OCI-LY7 (cell line): ENCODE data around the gene PRKAG2.
"Not testable (repeated sequence)": the region's sequence is repeated elsewhere in the genome, so short reads cannot be mapped to it uniquely, and the experiment has no call there.

Experiments
- EZH2phosphoT487 ChIP-seq: fragments of 200-600 bp; sonication (generic); IDR thresholded peaks from 2 replicates; pipeline ENCODE4 v1.6.1; 2018; ENCODE audit warnings: low read depth, borderline replicate concordance, mild to moderate bottlenecking, mixed run types, antibody characterized with exemption, low read length, moderate library complexity, mixed read lengths
- TF ChIP-seq, protein P1 (sequence below): fragments of 200-600 bp; sonication (generic); conservative IDR thresholded peaks from 2 replicates; pipeline ENCODE4 v1.5.1; 2014; ENCODE audit warnings: mild to moderate bottlenecking, antibody characterized with exemption, low read length, moderate library complexity, mixed read lengths

DNA sequence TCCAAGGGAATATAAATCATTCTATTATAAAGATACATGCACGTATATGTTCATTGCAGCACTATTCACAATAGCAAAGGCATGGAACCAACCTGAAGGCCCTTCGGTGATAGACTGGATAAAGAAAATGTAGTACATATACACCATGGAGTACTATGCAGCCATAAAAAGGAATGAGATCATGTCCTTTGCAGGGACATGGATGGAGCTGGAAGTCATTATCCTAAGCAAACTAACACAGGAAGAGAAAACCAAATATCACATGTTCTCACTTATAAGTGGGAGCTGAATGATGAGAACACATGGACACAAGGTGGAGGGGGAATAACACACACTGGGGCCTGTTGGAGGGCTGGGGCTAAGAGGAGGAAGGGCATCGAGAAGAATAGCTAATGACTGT, 30.2 kb upstream of the PRKAG2 start:
- TF ChIP-seq, protein P1, sequence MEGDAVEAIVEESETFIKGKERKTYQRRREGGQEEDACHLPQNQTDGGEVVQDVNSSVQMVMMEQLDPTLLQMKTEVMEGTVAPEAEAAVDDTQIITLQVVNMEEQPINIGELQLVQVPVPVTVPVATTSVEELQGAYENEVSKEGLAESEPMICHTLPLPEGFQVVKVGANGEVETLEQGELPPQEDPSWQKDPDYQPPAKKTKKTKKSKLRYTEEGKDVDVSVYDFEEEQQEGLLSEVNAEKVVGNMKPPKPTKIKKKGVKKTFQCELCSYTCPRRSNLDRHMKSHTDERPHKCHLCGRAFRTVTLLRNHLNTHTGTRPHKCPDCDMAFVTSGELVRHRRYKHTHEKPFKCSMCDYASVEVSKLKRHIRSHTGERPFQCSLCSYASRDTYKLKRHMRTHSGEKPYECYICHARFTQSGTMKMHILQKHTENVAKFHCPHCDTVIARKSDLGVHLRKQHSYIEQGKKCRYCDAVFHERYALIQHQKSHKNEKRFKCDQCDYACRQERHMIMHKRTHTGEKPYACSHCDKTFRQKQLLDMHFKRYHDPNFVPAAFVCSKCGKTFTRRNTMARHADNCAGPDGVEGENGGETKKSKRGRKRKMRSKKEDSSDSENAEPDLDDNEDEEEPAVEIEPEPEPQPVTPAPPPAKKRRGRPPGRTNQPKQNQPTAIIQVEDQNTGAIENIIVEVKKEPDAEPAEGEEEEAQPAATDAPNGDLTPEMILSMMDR, result not testable (repeated sequence)
- TF ChIP-seq EZH2phosphoT487, result not testable (repeated sequence)
